ENCODE data around the gene CCDC102B. TPM values are rescaled to one million over a fixed set of nuclear protein-coding genes. Genes with fewer than 3 reads are reported as not detected.

CCDC102B gene
- total and polyA plus RNA-seq, 2 experiments from 2014 or later, result 1.3 to 2.1 TPM

DNA sequence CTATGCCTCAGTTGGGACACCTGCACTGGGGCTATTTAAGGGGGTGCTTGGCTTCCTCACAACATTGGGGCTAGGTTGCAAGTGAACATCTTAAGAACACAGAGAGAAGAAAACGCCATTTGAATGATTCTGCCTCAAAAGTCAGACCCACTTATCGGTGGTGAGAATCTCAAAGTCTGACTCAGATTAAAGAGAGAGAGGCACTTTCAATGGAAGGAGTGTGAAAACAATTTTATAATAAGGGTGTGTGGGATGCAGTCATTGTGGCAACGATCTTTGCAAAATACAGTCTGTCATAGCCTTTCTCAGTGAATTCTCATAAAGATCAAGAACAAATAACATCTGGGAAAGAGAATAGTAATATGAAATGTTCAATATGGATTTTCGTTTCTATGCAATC, 41.8 kb downstream of the CCDC102B start:
- H4K20me1 ChIP-seq (replicated peaks; ENCODE audit: insufficient read depth), result no peaks in the 10 kb centered on the region
- H3K4me1 ChIP-seq (ENCODE audit: insufficient read depth), result 0 out of 2 replicates have a peak, but pooled peaks cover 6% of the 10 kb centered on the region
- DNase-seq (ENCODE audit: low spot score) (no peak), ATAC-seq (no peak)
- H3K4me2 ChIP-seq, result no peak overlapping the region
- H3K27ac Mint-ChIP-seq, result no peak overlapping the region
- H3K27me3 ChIP-seq (ENCODE audit: insufficient read depth), result no peaks in the 10 kb centered on the region
- H3K79me2 ChIP-seq (replicated peaks; ENCODE audit: insufficient read depth), result no peaks in the 10 kb centered on the region
- TF ChIP-seq STAT1 (IDR thresholded peaks at IDR 0.05; ENCODE audit: unreplicated experiment) (no peak), JUNB (IDR thresholded peaks at IDR 0.05; ENCODE audit: unreplicated experiment) (no peak)
- H3K9me3 Mint-ChIP-seq, result no peaks in the 10 kb centered on the region
- no peaks in the 10 kb centered on the region for H3F3A ChIP-seq (replicated peaks; ENCODE audit: low read depth)
- no peaks in the 10 kb centered on the region for H3K36me3 ChIP-seq (ENCODE audit: insufficient read depth)
- H3K27ac ChIP-seq (ENCODE audit: low read depth), result no peak overlapping the region
- 0 out of 2 replicates have a peak, but pooled peaks cover 5% of the 10 kb centered on the region for H3K9me2 ChIP-seq (ENCODE audit: insufficient read depth)
- no peak overlapping the region for H2AFZ ChIP-seq
- H3K4me1 Mint-ChIP-seq, result peaks cover 11% of the 10 kb centered on the region; the same call in 2 of the 3 replicates
- no peak overlapping the region for H3K4me3 Mint-ChIP-seq
- no peaks in the 10 kb centered on the region for H3K36me3 Mint-ChIP-seq (ENCODE audit: low read depth)
- no peak overlapping the region for H3K4me3 ChIP-seq
- H3K27me3 Mint-ChIP-seq (ENCODE audit: insufficient read depth, low read depth, poor library complexity), result no peaks in the 10 kb centered on the region

DNA sequence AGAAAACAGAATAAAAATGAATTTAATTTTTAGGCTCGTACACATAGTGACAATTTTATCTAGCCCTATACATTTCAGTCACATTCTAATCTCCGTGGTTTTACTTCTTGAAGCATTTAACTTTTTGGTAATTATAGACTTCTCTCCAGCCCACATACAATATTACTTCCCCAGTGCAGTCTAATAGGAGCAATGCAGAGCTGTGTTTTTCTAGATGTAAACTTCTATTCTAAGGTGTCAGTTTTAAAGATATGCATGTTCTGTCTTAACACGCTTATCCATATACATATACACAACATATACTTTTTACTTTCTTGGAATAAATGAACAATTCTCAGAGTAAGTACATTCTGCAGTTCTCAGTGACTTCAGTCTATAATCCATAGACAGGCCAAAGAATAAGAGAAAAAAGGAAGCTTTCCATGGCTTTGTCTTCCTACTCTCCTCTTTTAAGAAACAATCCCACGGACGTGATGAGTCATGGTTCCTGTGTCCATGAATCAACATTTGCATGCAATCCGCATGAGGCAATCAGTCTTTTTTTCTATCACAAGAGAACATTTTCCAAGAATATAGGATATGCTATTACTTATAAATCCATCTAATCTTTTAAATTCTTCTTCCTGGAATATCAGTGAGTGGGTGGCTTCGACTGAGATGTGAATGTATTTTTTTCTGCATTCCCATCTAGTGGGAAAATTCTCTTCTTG, 42.8 kb downstream of the CCDC102B start:
- Histone ChIP-seq H3K4me2 (no peak overlapping the region), H4K20me1 (replicated peaks; ENCODE audit: insufficient read depth) (no peaks in the 10 kb centered on the region), H2AFZ (no peak overlapping the region), H3K4me3 (no peak overlapping the region), H3K9me2 (ENCODE audit: insufficient read depth) (0 out of 2 replicates have a peak, but pooled peaks cover 5% of the 10 kb centered on the region), H3K27me3 (ENCODE audit: insufficient read depth) (no peaks in the 10 kb centered on the region), H3K27ac (ENCODE audit: low read depth) (no peak overlapping the region), H3K36me3 (ENCODE audit: insufficient read depth) (no peaks in the 10 kb centered on the region), H3K4me1 (ENCODE audit: insufficient read depth) (0 out of 2 replicates have a peak, but pooled peaks cover 6% of the 10 kb centered on the region), H3K79me2 (replicated peaks; ENCODE audit: insufficient read depth) (no peaks in the 10 kb centered on the region), H3F3A (replicated peaks; ENCODE audit: low read depth) (no peaks in the 10 kb centered on the region)
- Mint-ChIP-seq H3K4me1 (peaks cover 11% of the 10 kb centered on the region; the same call in 2 of the 3 replicates), H3K27ac (peak overlapping the region; percentile 89), H3K9me3 (no peaks in the 10 kb centered on the region), H3K36me3 (ENCODE audit: low read depth) (no peaks in the 10 kb centered on the region), H3K4me3 (no peak overlapping the region), H3K27me3 (ENCODE audit: insufficient read depth, low read depth, poor library complexity) (no peaks in the 10 kb centered on the region)
- ATAC-seq, result no peak
- DNase-seq (ENCODE audit: low spot score), result peak; percentile 30
- no peak for TF ChIP-seq NANOG (IDR thresholded peaks at IDR 0.05; ENCODE audit: borderline replicate concordance)
- no peak for TF ChIP-seq ZNF331 (CRISPR knock-in tag; IDR thresholded peaks at IDR 0.05; ENCODE audit: low read depth)
- TF ChIP-seq CREB1 (CRISPR knock-in tag; IDR thresholded peaks at IDR 0.05; ENCODE audit: low read depth), result no peak
- no peak for TF ChIP-seq POLR2AphosphoS5 (IDR thresholded peaks at IDR 0.05; ENCODE audit: low read depth)
- TF ChIP-seq EZH2phosphoT487 (IDR thresholded peaks at IDR 0.05; ENCODE audit: unreplicated experiment), result no peak
- TF ChIP-seq, protein P1, sequence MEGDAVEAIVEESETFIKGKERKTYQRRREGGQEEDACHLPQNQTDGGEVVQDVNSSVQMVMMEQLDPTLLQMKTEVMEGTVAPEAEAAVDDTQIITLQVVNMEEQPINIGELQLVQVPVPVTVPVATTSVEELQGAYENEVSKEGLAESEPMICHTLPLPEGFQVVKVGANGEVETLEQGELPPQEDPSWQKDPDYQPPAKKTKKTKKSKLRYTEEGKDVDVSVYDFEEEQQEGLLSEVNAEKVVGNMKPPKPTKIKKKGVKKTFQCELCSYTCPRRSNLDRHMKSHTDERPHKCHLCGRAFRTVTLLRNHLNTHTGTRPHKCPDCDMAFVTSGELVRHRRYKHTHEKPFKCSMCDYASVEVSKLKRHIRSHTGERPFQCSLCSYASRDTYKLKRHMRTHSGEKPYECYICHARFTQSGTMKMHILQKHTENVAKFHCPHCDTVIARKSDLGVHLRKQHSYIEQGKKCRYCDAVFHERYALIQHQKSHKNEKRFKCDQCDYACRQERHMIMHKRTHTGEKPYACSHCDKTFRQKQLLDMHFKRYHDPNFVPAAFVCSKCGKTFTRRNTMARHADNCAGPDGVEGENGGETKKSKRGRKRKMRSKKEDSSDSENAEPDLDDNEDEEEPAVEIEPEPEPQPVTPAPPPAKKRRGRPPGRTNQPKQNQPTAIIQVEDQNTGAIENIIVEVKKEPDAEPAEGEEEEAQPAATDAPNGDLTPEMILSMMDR (conservative IDR thresholded peaks at IDR 0.05; ENCODE audit: low read depth in 2 of 2), result no peak
- TF ChIP-seq, protein P2, sequence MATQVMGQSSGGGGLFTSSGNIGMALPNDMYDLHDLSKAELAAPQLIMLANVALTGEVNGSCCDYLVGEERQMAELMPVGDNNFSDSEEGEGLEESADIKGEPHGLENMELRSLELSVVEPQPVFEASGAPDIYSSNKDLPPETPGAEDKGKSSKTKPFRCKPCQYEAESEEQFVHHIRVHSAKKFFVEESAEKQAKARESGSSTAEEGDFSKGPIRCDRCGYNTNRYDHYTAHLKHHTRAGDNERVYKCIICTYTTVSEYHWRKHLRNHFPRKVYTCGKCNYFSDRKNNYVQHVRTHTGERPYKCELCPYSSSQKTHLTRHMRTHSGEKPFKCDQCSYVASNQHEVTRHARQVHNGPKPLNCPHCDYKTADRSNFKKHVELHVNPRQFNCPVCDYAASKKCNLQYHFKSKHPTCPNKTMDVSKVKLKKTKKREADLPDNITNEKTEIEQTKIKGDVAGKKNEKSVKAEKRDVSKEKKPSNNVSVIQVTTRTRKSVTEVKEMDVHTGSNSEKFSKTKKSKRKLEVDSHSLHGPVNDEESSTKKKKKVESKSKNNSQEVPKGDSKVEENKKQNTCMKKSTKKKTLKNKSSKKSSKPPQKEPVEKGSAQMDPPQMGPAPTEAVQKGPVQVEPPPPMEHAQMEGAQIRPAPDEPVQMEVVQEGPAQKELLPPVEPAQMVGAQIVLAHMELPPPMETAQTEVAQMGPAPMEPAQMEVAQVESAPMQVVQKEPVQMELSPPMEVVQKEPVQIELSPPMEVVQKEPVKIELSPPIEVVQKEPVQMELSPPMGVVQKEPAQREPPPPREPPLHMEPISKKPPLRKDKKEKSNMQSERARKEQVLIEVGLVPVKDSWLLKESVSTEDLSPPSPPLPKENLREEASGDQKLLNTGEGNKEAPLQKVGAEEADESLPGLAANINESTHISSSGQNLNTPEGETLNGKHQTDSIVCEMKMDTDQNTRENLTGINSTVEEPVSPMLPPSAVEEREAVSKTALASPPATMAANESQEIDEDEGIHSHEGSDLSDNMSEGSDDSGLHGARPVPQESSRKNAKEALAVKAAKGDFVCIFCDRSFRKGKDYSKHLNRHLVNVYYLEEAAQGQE (IDR thresholded peaks at IDR 0.05; ENCODE audit: unreplicated experiment), result no peak
- TF ChIP-seq STAT1 (IDR thresholded peaks at IDR 0.05; ENCODE audit: unreplicated experiment), result no peak
- no peak for TF ChIP-seq EZH2 (IDR thresholded peaks at IDR 0.05; ENCODE audit: low read depth, unreplicated experiment)
